GM18517 (cell line): Measurements from ENCODE around the gene CRNKL1.

ENCODE experiments used
- ATAC-seq: cut with Tn5 transposase; IDR thresholded peaks from one replicate; pipeline ENCODE4 v1.9.1; 2021; ENCODE audit warnings: mild to moderate bottlenecking, moderate library complexity; ENCODE audit not compliant: unreplicated experiment

Gene CRNKL1

GRCh38 chr20:19986419-19986818, 65.8 kb downstream of the CRNKL1 start:
- no peak for ATAC-seq
